Activated B cell treated with CpG ODN at 0.5 μM for 24 hours (primary cell): ENCODE measurements around the gene FBXW7. TPM values are rescaled to one million over a fixed set of nuclear protein-coding genes. Genes with fewer than 3 reads are reported as not detected.

ENCODE experiments used
- ATAC-seq: fragments of 200-7000 bp; cut with Tn5 transposase; one replicate; pipeline ENCODE4 v1.10.0; 2021; ENCODE audit warnings: low read depth, mild to moderate bottlenecking, moderate library complexity
- CTCF ChIA-PET: fragments of 350-600 bp; sonication (Branson Sonifier 250); formaldehyde crosslinking; loops from one replicate; lab custom pipeline; 2021; ENCODE audit warnings: antibody characterized with exemption; lab: Charles Lee
- POLR2A ChIA-PET: fragments of 350-600 bp; sonication (Branson Sonifier 250); formaldehyde crosslinking; loops from one replicate; lab custom pipeline; 2021; ENCODE audit warnings: antibody characterized with exemption; lab: Charles Lee
- DNase-seq: peaks from one replicate; pipeline ENCODE4 v3.0.0; 2022
- H3K27ac Mint-ChIP-seq: one replicate; pipeline ENCODE4 v1.8.0; 2020; ENCODE audit warnings: mixed read lengths
- H3K27me3 Mint-ChIP-seq: one replicate; pipeline ENCODE4 v1.8.0; 2021; ENCODE audit warnings: mixed read lengths
- H3K36me3 Mint-ChIP-seq: one replicate; pipeline ENCODE4 v1.8.0; 2021; ENCODE audit warnings: low read depth, mixed read lengths
- H3K4me1 Mint-ChIP-seq: one replicate; pipeline ENCODE4 v1.8.0; 2021; ENCODE audit warnings: mixed read lengths
- H3K4me3 Mint-ChIP-seq: one replicate; pipeline ENCODE4 v1.8.0; 2020; ENCODE audit warnings: mild to moderate bottlenecking, mixed read lengths
- H3K9me3 Mint-ChIP-seq: one replicate; pipeline ENCODE4 v1.8.0; 2020; ENCODE audit warnings: mixed read lengths
- CTCF ChIP-seq: fragments of 200-600 bp; IDR thresholded peaks from one replicate; pipeline ENCODE4 v1.8.0; 2022; ENCODE audit warnings: antibody characterized with exemption, mild to moderate bottlenecking
- intact Hi-C: fragments of 100-400 bp; cut with micrococcal nuclease; formaldehyde crosslinking; loops from one replicate; pipeline ENCODE4 v1.15.1; 2024
- total RNA-seq: library from RNA; stranded (reverse); gene quantifications from 2 replicates; pipeline ENCODE4 v1.2.3, GENCODE V29; 2022

FBXW7 gene
- total RNA-seq, 1 donor from 2014 or later, result 96.5 TPM

GRCh38 chr4:152478461-152479237 is 57.2 kb downstream of the FBXW7 start:
- peaks cover 31% of the 10 kb centered on the region for H3K4me1 Mint-ChIP-seq
- DNase-seq, result no peak
- H3K27me3 Mint-ChIP-seq, result no peaks in the 10 kb centered on the region
- H3K36me3 Mint-ChIP-seq, result peaks cover 26% of the 10 kb centered on the region
- TF ChIP-seq CTCF, result no peak
- CTCF ChIA-PET, result no interaction called here
- H3K4me3 Mint-ChIP-seq, result no peak overlapping the region
- H3K27ac Mint-ChIP-seq, result no peak overlapping the region
- intact Hi-C loops, result no loop called here
- H3K9me3 Mint-ChIP-seq, result peaks cover 5% of the 10 kb centered on the region
- ATAC-seq, result no peak
- POLR2A ChIA-PET, result no interaction called here

GRCh38 chr4:152476796-152477195 is 59.1 kb downstream of the FBXW7 start:
- ChIA-PET CTCF (interaction anchor here (0.6 kb wide), 1 partner anchor 1005 kb away, joined by 3 read pairs; no protein-coding TSS in a partner anchor), POLR2A (interaction anchor here (0.6 kb wide), 1 partner anchor 1367 kb away, joined by 3 read pairs; no protein-coding TSS in a partner anchor)
- H3K27ac Mint-ChIP-seq, result no peak overlapping the region
- no peak for TF ChIP-seq CTCF
- no peak for DNase-seq
- ATAC-seq, result no peak
- H3K4me3 Mint-ChIP-seq, result no peak overlapping the region
- intact Hi-C loops, result no loop called here
- peaks cover 20% of the 10 kb centered on the region for H3K36me3 Mint-ChIP-seq
- peaks cover 5% of the 10 kb centered on the region for H3K9me3 Mint-ChIP-seq
- peaks cover 33% of the 10 kb centered on the region for H3K4me1 Mint-ChIP-seq
- H3K27me3 Mint-ChIP-seq, result no peaks in the 10 kb centered on the region

- DNase-seq, result no peak
- Mint-ChIP-seq H3K27ac (no peak overlapping the region), H3K27me3 (no peaks in the 10 kb centered on the region), H3K9me3 (no peaks in the 10 kb centered on the region), H3K4me1 (peaks cover 27% of the 10 kb centered on the region), H3K36me3 (peaks cover 2% of the 10 kb centered on the region), H3K4me3 (no peak overlapping the region)
- POLR2A ChIA-PET, result interaction anchor here (0.8 kb wide), 1 partner anchor 192 kb away, joined by 6 read pairs; no protein-coding TSS in a partner anchor
- CTCF ChIA-PET, result interaction anchor here (0.7 to 1.7 kb wide), 2 partner anchors 10 to 24 kb away, joined by 3 to 4 read pairs; no protein-coding TSS in a partner anchor
- intact Hi-C loops, result no loop called here
- no peak for ATAC-seq
- TF ChIP-seq CTCF, result no peak
These were observed 64.6 kb downstream of the FBXW7 start for GRCh38 chr4:152471251-152471792.

GRCh38 chr4:152468408-152468807 is 67.5 kb downstream of the FBXW7 start:
- peaks cover 36% of the 10 kb centered on the region for H3K4me1 Mint-ChIP-seq
- H3K27me3 Mint-ChIP-seq, result no peaks in the 10 kb centered on the region
- H3K9me3 Mint-ChIP-seq, result no peaks in the 10 kb centered on the region
- intact Hi-C loops, result no loop called here
- CTCF ChIA-PET, result no interaction called here
- no peak for TF ChIP-seq CTCF
- DNase-seq (no peak), ATAC-seq (no peak)
- no peak overlapping the region for H3K4me3 Mint-ChIP-seq
- POLR2A ChIA-PET, result no interaction called here
- peaks cover 2% of the 10 kb centered on the region for H3K36me3 Mint-ChIP-seq
- H3K27ac Mint-ChIP-seq, result no peak overlapping the region

GRCh38 chr4:152467101-152467500 is 68.8 kb downstream of the FBXW7 start:
- peaks cover 49% of the 10 kb centered on the region for H3K4me1 Mint-ChIP-seq
- ChIA-PET CTCF (no interaction called here), POLR2A (no interaction called here)
- H3K27ac Mint-ChIP-seq, result peak overlapping the region; percentile 36
- no peaks in the 10 kb centered on the region for H3K9me3 Mint-ChIP-seq
- DNase-seq, result no peak
- no peak for ATAC-seq
- no peaks in the 10 kb centered on the region for H3K27me3 Mint-ChIP-seq
- TF ChIP-seq CTCF, result no peak
- intact Hi-C loops, result no loop called here
- no peak overlapping the region for H3K4me3 Mint-ChIP-seq
- H3K36me3 Mint-ChIP-seq, result peaks cover 2% of the 10 kb centered on the region
